Measurements from ENCODE around the gene UBB.

- TF ChIP-seq POLR2AphosphoS5 (IDR thresholded peaks at IDR 0.05; ENCODE audit: low read depth) (no peak), CTCF (conservative IDR thresholded peaks at IDR 0.05; ENCODE audit: low read depth in 2 of 2) (no peak), CREB1 (CRISPR knock-in tag; IDR thresholded peaks at IDR 0.05; ENCODE audit: low read depth) (no peak)
- TF ChIP-seq, protein P1, sequence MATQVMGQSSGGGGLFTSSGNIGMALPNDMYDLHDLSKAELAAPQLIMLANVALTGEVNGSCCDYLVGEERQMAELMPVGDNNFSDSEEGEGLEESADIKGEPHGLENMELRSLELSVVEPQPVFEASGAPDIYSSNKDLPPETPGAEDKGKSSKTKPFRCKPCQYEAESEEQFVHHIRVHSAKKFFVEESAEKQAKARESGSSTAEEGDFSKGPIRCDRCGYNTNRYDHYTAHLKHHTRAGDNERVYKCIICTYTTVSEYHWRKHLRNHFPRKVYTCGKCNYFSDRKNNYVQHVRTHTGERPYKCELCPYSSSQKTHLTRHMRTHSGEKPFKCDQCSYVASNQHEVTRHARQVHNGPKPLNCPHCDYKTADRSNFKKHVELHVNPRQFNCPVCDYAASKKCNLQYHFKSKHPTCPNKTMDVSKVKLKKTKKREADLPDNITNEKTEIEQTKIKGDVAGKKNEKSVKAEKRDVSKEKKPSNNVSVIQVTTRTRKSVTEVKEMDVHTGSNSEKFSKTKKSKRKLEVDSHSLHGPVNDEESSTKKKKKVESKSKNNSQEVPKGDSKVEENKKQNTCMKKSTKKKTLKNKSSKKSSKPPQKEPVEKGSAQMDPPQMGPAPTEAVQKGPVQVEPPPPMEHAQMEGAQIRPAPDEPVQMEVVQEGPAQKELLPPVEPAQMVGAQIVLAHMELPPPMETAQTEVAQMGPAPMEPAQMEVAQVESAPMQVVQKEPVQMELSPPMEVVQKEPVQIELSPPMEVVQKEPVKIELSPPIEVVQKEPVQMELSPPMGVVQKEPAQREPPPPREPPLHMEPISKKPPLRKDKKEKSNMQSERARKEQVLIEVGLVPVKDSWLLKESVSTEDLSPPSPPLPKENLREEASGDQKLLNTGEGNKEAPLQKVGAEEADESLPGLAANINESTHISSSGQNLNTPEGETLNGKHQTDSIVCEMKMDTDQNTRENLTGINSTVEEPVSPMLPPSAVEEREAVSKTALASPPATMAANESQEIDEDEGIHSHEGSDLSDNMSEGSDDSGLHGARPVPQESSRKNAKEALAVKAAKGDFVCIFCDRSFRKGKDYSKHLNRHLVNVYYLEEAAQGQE (IDR thresholded peaks at IDR 0.05; ENCODE audit: unreplicated experiment), result no peak
- TF ChIP-seq, protein P2, sequence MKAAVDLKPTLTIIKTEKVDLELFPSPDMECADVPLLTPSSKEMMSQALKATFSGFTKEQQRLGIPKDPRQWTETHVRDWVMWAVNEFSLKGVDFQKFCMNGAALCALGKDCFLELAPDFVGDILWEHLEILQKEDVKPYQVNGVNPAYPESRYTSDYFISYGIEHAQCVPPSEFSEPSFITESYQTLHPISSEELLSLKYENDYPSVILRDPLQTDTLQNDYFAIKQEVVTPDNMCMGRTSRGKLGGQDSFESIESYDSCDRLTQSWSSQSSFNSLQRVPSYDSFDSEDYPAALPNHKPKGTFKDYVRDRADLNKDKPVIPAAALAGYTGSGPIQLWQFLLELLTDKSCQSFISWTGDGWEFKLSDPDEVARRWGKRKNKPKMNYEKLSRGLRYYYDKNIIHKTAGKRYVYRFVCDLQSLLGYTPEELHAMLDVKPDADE (IDR thresholded peaks at IDR 0.05), result no peak
These were observed 41.5 kb upstream of the UBB start for GRCh38 chr17:16339402-16339801.

All from GM23338 (cell line).